ENCODE data around the gene GRIA1.

DNA sequence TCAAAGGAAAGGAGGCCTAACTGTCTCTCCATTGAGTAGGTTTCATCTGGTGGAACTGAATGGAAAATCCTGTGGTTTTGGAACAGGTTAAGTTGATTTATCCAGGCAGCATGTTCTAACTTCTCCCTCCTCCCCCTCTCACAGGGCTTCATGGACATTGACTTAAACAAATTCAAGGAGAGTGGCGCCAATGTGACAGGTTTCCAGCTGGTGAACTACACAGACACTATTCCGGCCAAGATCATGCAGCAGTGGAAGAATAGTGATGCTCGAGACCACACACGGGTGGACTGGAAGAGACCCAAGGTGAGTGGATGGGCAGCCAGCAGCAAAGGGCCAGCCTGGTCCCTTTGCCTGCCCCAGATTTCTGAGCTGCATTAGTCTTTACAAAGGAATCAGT, 183.9 kb downstream of the GRIA1 start:
- TF ChIP-seq, protein P1, sequence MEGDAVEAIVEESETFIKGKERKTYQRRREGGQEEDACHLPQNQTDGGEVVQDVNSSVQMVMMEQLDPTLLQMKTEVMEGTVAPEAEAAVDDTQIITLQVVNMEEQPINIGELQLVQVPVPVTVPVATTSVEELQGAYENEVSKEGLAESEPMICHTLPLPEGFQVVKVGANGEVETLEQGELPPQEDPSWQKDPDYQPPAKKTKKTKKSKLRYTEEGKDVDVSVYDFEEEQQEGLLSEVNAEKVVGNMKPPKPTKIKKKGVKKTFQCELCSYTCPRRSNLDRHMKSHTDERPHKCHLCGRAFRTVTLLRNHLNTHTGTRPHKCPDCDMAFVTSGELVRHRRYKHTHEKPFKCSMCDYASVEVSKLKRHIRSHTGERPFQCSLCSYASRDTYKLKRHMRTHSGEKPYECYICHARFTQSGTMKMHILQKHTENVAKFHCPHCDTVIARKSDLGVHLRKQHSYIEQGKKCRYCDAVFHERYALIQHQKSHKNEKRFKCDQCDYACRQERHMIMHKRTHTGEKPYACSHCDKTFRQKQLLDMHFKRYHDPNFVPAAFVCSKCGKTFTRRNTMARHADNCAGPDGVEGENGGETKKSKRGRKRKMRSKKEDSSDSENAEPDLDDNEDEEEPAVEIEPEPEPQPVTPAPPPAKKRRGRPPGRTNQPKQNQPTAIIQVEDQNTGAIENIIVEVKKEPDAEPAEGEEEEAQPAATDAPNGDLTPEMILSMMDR (IDR thresholded peaks at IDR 0.05) = no peak
- no peak for TF ChIP-seq POLR2AphosphoS5 (IDR thresholded peaks at IDR 0.05; ENCODE audit: low read depth, low read length)
- TF ChIP-seq, protein P2, sequence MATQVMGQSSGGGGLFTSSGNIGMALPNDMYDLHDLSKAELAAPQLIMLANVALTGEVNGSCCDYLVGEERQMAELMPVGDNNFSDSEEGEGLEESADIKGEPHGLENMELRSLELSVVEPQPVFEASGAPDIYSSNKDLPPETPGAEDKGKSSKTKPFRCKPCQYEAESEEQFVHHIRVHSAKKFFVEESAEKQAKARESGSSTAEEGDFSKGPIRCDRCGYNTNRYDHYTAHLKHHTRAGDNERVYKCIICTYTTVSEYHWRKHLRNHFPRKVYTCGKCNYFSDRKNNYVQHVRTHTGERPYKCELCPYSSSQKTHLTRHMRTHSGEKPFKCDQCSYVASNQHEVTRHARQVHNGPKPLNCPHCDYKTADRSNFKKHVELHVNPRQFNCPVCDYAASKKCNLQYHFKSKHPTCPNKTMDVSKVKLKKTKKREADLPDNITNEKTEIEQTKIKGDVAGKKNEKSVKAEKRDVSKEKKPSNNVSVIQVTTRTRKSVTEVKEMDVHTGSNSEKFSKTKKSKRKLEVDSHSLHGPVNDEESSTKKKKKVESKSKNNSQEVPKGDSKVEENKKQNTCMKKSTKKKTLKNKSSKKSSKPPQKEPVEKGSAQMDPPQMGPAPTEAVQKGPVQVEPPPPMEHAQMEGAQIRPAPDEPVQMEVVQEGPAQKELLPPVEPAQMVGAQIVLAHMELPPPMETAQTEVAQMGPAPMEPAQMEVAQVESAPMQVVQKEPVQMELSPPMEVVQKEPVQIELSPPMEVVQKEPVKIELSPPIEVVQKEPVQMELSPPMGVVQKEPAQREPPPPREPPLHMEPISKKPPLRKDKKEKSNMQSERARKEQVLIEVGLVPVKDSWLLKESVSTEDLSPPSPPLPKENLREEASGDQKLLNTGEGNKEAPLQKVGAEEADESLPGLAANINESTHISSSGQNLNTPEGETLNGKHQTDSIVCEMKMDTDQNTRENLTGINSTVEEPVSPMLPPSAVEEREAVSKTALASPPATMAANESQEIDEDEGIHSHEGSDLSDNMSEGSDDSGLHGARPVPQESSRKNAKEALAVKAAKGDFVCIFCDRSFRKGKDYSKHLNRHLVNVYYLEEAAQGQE (IDR thresholded peaks at IDR 0.05; ENCODE audit: insufficient read depth in 1 of 2, low read depth in 2 of 2, low read length in 1 of 2) = no peak
